IPS DF 6.9 (cell line): ENCODE results near the gene SGK1.

ENCODE experiments used
- DNase-seq: peaks from one replicate; pipeline ENCODE4 v3.0.0-alpha.2; 2013; ENCODE audit warnings: low read depth, low spot score
- H3K27ac ChIP-seq: one replicate; pipeline ENCODE4 v1.5.1; 2013; ENCODE audit warnings: low read length, control low read depth
- H3K27me3 ChIP-seq: 2 replicates; pipeline ENCODE4 v1.6.1; 2013; ENCODE audit warnings: mild to moderate bottlenecking, low read length; ENCODE audit not compliant: control insufficient read depth, insufficient read depth
- H3K36me3 ChIP-seq: 2 replicates; pipeline ENCODE4 v1.6.1; 2013; ENCODE audit warnings: low read length; ENCODE audit not compliant: control insufficient read depth, insufficient read depth
- H3K4me1 ChIP-seq: 2 replicates; pipeline ENCODE4 v1.6.1; 2013; ENCODE audit warnings: low read length; ENCODE audit not compliant: control insufficient read depth, insufficient read depth
- H3K4me3 ChIP-seq: 2 replicates; pipeline ENCODE4 v1.5.1; 2013; ENCODE audit warnings: mild to moderate bottlenecking, low read length
- H3K9me3 ChIP-seq: 2 replicates; pipeline ENCODE4 v1.6.1; 2013; ENCODE audit warnings: low read length, inconsistent platforms; ENCODE audit not compliant: control insufficient read depth, insufficient read depth
- WGBS: extraction: QIAGEN DNeasy Blood & Tissue Kit; methylation state at CpG from one replicate; pipeline ENCODE4 v1.1.7; 2013; ENCODE audit warnings: mixed read lengths, missing lambda C conversion rate; ENCODE audit not compliant: insufficient read length, insufficient coverage; 5-methylcytosine and 5-hydroxymethylcytosine counted together

The SGK1 gene

DNA sequence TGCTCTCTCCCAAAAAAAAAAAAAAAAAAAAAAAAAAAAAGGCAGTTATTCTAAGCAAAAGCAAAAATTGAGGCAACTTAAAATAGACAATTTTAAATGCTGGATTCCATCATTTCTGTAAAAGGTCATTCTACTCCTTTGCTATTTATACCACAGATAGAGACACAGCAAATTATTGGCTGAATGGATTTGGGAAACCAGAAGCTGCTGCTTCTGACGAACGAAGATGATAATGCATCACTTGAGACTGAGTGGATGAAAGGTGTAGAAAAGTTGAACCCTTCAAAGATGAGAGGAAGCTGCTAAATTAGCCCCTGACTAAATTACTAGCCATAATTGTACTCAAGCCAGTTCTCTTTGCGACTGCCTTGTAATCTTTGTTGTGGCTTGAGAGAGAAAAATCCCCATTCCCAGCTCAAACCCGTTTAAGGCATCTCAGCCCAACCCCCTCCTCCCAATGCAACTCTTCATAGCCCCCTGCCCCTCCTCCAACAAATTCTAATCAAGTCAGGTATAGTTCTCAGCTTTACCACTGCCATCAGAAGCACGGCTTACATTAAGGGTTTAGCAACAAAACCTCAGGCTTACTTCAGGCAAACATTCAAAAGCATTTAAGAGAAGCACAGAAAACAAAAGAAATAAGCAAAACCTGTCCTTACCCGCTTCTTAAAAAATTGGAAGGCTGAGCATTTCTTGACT, 1.0 kb downstream of the SGK1 start:
- Histone ChIP-seq H3K27ac (no peak overlapping the region), H3K27me3 (no peaks in the 10 kb centered on the region; the same call in 1 of the 2 replicates), H3K36me3 (no peaks in the 10 kb centered on the region), H3K4me1 (peaks cover 3% of the 10 kb centered on the region), H3K4me3 (peak overlapping the region; percentile 56; the same call in 1 of the 2 replicates), H3K9me3 (no peaks in the 10 kb centered on the region)
- DNase-seq = no peak
- no CpG with 5 or more reads among the region's 6 CpGs for WGBS

DNA sequence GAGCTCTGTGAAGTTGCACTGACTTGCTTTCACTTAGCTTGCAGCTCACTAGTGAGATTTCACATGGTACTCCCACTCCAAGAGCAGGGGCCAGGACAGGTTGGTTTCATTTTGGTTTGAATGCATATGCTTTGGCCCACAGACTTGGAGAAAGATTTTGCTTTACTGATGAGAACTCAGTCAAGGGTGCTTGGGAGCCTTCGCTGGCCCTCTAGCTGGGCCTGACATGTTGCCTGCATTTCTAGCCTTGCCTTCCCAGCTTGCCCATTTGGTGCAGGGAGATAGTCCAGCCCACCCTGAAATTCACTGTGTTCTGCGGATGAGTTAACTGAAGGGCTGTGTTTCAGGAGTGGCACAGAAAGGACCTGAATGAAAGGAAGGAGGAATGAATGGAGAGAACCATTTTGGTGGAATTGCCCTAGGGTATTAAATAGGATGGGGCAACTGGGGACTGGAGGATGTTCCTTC, 1.9 kb downstream of the SGK1 start:
- no peaks in the 10 kb centered on the region for H3K9me3 ChIP-seq
- no peak overlapping the region for H3K4me3 ChIP-seq
- no peak overlapping the region for H3K27ac ChIP-seq
- DNase-seq = no peak
- peaks cover 4% of the 10 kb centered on the region for H3K4me1 ChIP-seq
- H3K36me3 ChIP-seq = no peaks in the 10 kb centered on the region
- no CpG with 5 or more reads among the region's 2 CpGs for WGBS
- no peaks in the 10 kb centered on the region; the same call in 1 of the 2 replicates for H3K27me3 ChIP-seq

DNA sequence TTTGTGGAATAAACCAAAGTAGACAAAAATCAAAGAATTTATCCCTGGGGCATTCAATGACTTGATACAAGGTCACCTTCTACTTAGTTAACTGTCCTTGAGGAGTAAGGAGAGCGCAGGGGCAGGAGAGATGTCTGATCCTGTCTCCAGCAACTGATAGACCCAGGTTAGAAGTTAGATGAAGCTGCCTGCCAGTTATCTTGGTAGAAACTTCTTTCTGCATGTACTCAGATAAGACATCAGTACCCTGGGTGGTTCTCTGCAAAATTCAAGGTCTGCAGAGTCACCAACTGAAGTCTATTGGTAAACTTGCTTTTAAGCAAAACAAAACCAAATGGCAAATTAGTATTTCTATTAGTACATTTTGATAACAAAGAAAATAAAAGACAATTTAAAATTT, 2.7 kb downstream of the SGK1 start:
- Histone ChIP-seq H3K9me3 (no peaks in the 10 kb centered on the region), H3K4me3 (no peak overlapping the region), H3K27me3 (no peaks in the 10 kb centered on the region; the same call in 1 of the 2 replicates), H3K36me3 (no peaks in the 10 kb centered on the region), H3K27ac (no peak overlapping the region), H3K4me1 (peaks cover 4% of the 10 kb centered on the region)
- DNase-seq = no peak
- no CpG with 5 or more reads among the region's 1 CpG for WGBS

- Histone ChIP-seq H3K36me3 (no peaks in the 10 kb centered on the region), H3K4me3 (no peak overlapping the region), H3K27ac (no peak overlapping the region), H3K9me3 (no peaks in the 10 kb centered on the region), H3K27me3 (no peaks in the 10 kb centered on the region; the same call in 1 of the 2 replicates), H3K4me1 (peaks cover 4% of the 10 kb centered on the region)
- WGBS = no CpG with 5 or more reads among the region's 4 CpGs
- DNase-seq = no peak
These were observed 3.7 kb downstream of the SGK1 start for GRCh38 chr6:134314006-134314821.

- WGBS = no CpG with 5 or more reads among the region's 7 CpGs
- DNase-seq = no peak
These were observed 5.8 kb downstream of the SGK1 start for GRCh38 chr6:134312038-134312660.

GRCh38 chr6:134310817-134311216, 7.1 kb downstream of the SGK1 start:
- Histone ChIP-seq H3K4me3 (no peak overlapping the region), H3K4me1 (peaks cover 1% of the 10 kb centered on the region; the same call in 1 of the 2 replicates), H3K27ac (no peak overlapping the region), H3K9me3 (no peaks in the 10 kb centered on the region), H3K36me3 (no peaks in the 10 kb centered on the region), H3K27me3 (no peaks in the 10 kb centered on the region; the same call in 1 of the 2 replicates)
- no peak for DNase-seq
- no CpG with 5 or more reads among the region's 2 CpGs for WGBS

More at GRCh38 chr6:134312038-134312660, 5.8 kb downstream of the SGK1 start:
- Histone ChIP-seq H3K4me1 (peaks cover 4% of the 10 kb centered on the region), H3K36me3 (no peaks in the 10 kb centered on the region), H3K27ac (no peak overlapping the region), H3K9me3 (no peaks in the 10 kb centered on the region), H3K4me3 (no peak overlapping the region), H3K27me3 (no peaks in the 10 kb centered on the region; the same call in 1 of the 2 replicates)

DNA sequence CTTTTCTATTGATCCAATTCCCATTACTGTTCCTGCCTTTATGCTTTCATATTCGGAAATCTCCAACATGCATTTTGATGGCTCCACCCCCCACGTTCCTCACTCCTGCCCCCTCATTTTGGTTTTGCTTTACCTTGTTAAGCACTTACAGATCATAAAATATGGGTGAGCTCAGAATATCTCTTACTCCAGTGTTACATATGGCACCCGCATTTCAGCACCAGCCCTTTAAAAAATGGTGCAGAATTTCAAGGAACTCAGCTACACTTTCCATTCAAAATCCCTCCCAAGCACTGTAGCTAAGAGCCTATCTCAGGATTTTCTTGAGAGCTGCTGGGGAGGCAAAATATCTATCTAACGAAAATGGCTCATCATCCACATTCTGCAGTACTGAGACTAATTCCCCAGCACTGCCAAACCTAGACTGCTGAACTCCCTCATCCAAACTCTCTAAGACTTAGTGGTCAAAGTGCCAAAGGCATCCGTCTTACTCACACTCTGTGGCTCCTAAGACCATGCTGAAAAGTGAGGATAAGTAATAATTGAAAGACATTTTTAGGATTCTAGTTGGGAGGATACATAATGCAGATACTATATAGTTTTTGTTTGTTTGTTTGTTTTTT, 7.8 kb downstream of the SGK1 start:
- H3K36me3 ChIP-seq = no peaks in the 10 kb centered on the region
- DNase-seq = no peak
- no peak overlapping the region for H3K4me3 ChIP-seq
- no peak overlapping the region for H3K27ac ChIP-seq
- H3K4me1 ChIP-seq = 0 out of 2 replicates have a peak, but pooled peaks cover 1% of the 10 kb centered on the region
- no peaks in the 10 kb centered on the region for H3K9me3 ChIP-seq
- no peaks in the 10 kb centered on the region for H3K27me3 ChIP-seq
- WGBS = no CpG with 5 or more reads among the region's 5 CpGs

GRCh38 chr6:134309227-134309626, 8.7 kb downstream of the SGK1 start:
- no peak for DNase-seq
- WGBS = no CpG with 5 or more reads among the region's 3 CpGs
- H3K9me3 ChIP-seq = no peaks in the 10 kb centered on the region
- no peak overlapping the region for H3K4me3 ChIP-seq
- no peaks in the 10 kb centered on the region for H3K27me3 ChIP-seq
- H3K27ac ChIP-seq = no peak overlapping the region
- H3K4me1 ChIP-seq = 0 out of 2 replicates have a peak, but pooled peaks cover 1% of the 10 kb centered on the region
- no peaks in the 10 kb centered on the region for H3K36me3 ChIP-seq

GRCh38 chr6:134308800-134309199, 9.1 kb downstream of the SGK1 start:
- DNase-seq = no peak
- no CpG with 5 or more reads among the region's 9 CpGs for WGBS
- Histone ChIP-seq H3K9me3 (no peaks in the 10 kb centered on the region), H3K27me3 (no peaks in the 10 kb centered on the region), H3K27ac (no peak overlapping the region), H3K4me3 (no peak overlapping the region), H3K4me1 (0 out of 2 replicates have a peak, but pooled peaks cover 1% of the 10 kb centered on the region), H3K36me3 (no peaks in the 10 kb centered on the region)

GRCh38 chr6:134307870-134308269, 10.0 kb downstream of the SGK1 start:
- no peaks in the 10 kb centered on the region for H3K36me3 ChIP-seq
- WGBS = no CpG with 5 or more reads among the region's 5 CpGs
- no peaks in the 10 kb centered on the region for H3K9me3 ChIP-seq
- H3K27me3 ChIP-seq = no peaks in the 10 kb centered on the region
- no peak overlapping the region for H3K27ac ChIP-seq
- no peak overlapping the region for H3K4me3 ChIP-seq
- DNase-seq = no peak
- H3K4me1 ChIP-seq = 0 out of 2 replicates have a peak, but pooled peaks cover 1% of the 10 kb centered on the region
